ENCODE results near the gene MACROD2.

Gene MACROD2

GRCh38 chr20:15922556-15922955, 1927.2 kb downstream of the MACROD2 start:
- TF ChIP-seq ZNF274 (IDR thresholded peaks at IDR 0.05; ENCODE audit: low read depth, low read length), result no peak
- peak overlapping the region; percentile 57; the same call in 1 of the 2 replicates for H3K4me3 ChIP-seq (ENCODE audit: low read length)

GRCh38 chr20:15923030-15923776, 1927.9 kb downstream of the MACROD2 start:
- H3K4me3 ChIP-seq (ENCODE audit: low read length), result no peak overlapping the region; the same call in 1 of the 2 replicates
- no peak for TF ChIP-seq ZNF274 (IDR thresholded peaks at IDR 0.05; ENCODE audit: low read depth, low read length)

GRCh38 chr20:15924556-15924955, 1929.2 kb downstream of the MACROD2 start:
- H3K4me3 ChIP-seq (ENCODE audit: low read length), result no peak overlapping the region
- no peak for TF ChIP-seq ZNF274 (IDR thresholded peaks at IDR 0.05; ENCODE audit: low read depth, low read length)

DNA sequence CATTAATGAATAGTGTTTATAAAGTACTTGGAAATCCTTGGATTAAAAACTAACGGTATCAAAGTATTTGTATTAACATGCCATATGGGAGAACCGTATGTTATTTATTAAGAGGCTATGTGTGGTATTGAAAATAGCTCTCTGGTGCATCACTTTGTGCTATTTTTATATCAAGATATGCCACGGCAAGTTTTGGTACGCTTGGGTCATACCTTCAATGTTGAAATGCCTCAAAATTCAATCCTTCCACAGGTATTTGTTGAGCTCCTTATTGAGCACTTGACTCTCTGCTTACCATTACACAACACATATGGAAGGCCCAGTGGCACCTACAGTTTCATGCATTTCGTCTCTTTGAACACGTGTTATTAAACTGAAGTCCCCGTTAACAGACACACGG, 1930.1 kb downstream of the MACROD2 start:
- TF ChIP-seq ZNF274 (IDR thresholded peaks at IDR 0.05; ENCODE audit: low read depth, low read length), result no peak
- H3K4me3 ChIP-seq (ENCODE audit: low read length), result no peak overlapping the region

- H3K4me3 ChIP-seq (ENCODE audit: low read length), result no peak overlapping the region
- TF ChIP-seq ZNF274 (IDR thresholded peaks at IDR 0.05; ENCODE audit: low read depth, low read length), result no peak
These were observed 1932.8 kb downstream of the MACROD2 start for GRCh38 chr20:15927893-15928650.

DNA sequence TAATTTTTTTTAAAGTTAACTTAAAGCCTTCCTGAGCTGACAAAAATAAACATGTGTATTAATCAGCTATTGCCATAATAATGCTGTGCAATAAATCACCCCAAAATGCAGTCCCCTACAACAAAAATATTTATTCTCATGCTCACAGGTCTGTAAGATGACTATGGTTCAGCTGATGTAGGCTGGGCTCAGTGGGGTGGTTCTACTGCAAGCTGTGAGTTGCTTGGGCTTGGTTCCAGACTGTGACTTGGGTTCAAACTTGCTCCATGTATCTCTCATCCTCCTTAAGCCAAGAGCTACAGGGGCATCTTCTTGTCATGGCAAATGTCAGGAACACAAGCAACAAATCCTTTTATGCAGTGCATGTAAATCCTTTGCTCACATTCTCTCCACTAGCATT, 1933.6 kb downstream of the MACROD2 start:
- H3K4me3 ChIP-seq (ENCODE audit: low read length), result no peak overlapping the region
- TF ChIP-seq ZNF274 (IDR thresholded peaks at IDR 0.05; ENCODE audit: low read depth, low read length), result no peak

DNA sequence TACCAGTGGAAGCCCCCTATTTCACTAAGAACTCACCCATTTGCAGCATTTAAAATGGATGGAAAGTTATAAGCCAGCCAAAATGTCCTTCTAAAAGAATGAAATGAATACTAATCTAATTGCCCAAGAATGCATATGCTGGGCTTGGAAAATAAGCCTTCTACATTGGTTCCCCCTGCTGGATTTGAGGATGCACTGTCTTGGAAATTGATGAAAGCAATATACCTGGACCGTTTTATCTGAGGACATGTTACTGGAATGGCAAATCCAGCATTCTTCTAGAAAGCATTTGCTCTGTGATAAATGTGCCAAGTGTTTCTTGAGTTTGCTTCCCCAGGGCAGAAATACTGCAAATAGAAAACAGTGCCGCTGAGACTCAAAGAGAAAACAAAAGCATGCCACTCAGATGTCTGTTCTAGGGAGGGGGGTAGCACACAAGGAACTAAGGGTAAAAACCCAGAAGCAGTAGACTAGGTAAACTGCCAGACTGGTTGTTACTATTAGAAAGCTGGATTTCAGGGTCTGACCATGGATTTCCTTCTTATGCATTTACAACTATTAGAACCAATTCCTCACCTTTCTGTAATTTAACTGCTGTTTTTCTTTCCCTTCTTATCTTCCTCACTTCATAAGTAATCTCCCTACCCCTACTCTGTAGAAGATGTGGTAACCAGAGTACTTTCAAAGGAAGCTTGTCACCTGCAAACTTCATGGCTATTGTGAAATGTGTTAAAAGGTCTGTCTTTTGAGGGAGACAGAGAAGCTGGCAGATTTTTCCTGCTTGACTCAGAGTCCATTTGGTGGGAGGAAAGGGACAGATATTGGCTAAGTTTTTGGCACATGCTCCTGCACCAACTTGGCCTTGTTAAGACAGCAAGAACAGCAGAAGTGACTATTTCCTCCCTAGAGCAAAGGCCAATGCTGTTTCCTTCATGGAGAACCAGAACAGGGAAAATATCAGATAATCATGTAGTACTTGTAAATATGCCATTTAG, 1935.3 kb downstream of the MACROD2 start:
- H3K4me3 ChIP-seq (ENCODE audit: low read length), result no peak overlapping the region
- no peak for TF ChIP-seq ZNF274 (IDR thresholded peaks at IDR 0.05; ENCODE audit: low read depth, low read length)

DNA sequence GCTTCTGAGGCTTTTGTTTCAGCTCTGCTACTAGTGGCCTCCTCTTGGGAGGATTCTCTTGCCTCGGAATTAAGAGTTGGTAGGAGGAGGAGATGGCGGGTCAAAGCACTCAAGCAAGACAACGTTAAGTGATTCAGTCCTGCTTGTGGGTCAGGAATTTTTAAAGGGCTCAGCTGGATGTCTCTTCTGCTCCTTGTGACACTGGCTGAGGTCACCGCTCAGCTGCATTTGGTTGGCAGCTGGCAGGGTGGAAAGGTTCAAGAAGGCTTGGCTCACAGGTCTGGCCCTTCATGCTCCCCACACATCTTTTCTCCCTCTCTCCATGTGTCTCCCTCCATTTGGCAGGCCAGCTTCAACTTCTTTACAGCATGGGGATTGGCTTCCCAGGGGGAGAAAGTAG, 1936.6 kb downstream of the MACROD2 start:
- no peak for TF ChIP-seq ZNF274 (IDR thresholded peaks at IDR 0.05; ENCODE audit: low read depth, low read length)
- H3K4me3 ChIP-seq (ENCODE audit: low read length), result no peak overlapping the region

GRCh38 chr20:15937179-15937578, 1941.9 kb downstream of the MACROD2 start:
- no peak for TF ChIP-seq ZNF274 (IDR thresholded peaks at IDR 0.05; ENCODE audit: low read depth, low read length)
- no peak overlapping the region for H3K4me3 ChIP-seq (ENCODE audit: low read length)

- no peak overlapping the region for H3K4me3 ChIP-seq (ENCODE audit: low read length)
- TF ChIP-seq ZNF274 (IDR thresholded peaks at IDR 0.05; ENCODE audit: low read depth, low read length), result no peak
These were observed 1943.5 kb downstream of the MACROD2 start for GRCh38 chr20:15938847-15939246.

GRCh38 chr20:15940127-15940526, 1944.8 kb downstream of the MACROD2 start:
- H3K4me3 ChIP-seq (ENCODE audit: low read length), result no peak overlapping the region
- no peak for TF ChIP-seq ZNF274 (IDR thresholded peaks at IDR 0.05; ENCODE audit: low read depth, low read length)

- no peak for TF ChIP-seq ZNF274 (IDR thresholded peaks at IDR 0.05; ENCODE audit: low read depth, low read length)
These were observed 1946.8 kb downstream of the MACROD2 start for GRCh38 chr20:15942130-15942529.

DNA sequence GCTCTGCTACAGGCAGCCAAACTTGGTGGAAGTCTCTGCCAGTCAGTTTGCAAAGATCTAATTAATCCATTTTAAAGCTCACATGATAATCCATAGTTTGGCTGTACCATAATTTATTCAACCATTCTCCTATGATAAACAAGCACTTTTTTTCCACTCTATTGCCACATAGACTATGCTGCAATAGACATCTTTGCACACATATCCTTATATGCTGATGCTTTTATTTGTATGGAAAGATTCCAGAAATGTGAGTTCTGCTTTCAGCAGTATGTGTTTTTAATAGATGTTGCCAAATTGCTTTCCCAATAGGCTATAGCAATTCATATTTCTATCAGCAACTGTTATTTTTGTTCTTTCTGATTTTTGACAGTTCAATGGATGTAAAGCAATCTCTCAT, 1950.0 kb downstream of the MACROD2 start:
- no peak for TF ChIP-seq ZNF274 (IDR thresholded peaks at IDR 0.05; ENCODE audit: low read depth, low read length)
- no peak overlapping the region for H3K4me3 ChIP-seq (ENCODE audit: low read length)

More at GRCh38 chr20:15942130-15942529, 1946.8 kb downstream of the MACROD2 start:
- H3K4me3 ChIP-seq (ENCODE audit: low read length), result no peak overlapping the region

- no peak overlapping the region for H3K4me3 ChIP-seq (ENCODE audit: low read length)
- no peak for TF ChIP-seq ZNF274 (IDR thresholded peaks at IDR 0.05; ENCODE audit: low read depth, low read length)
These were observed 1954.1 kb downstream of the MACROD2 start for GRCh38 chr20:15949391-15949790.

Measured in GM08714 (cell line).